Measurements from ENCODE around the gene SEZ6L2.

GRCh38 chr16:29835926-29836325 is 63.4 kb downstream of the SEZ6L2 start:
- TF ChIP-seq CTCF (IDR thresholded peaks at IDR 0.05; ENCODE audit: low read length), result no peak
- TF ChIP-seq EZH2phosphoT487 (IDR thresholded peaks at IDR 0.05; ENCODE audit: low read length), result no peak
